ENCODE results near the gene SLC16A2. TPM values are rescaled to one million over a fixed set of nuclear protein-coding genes. Genes with fewer than 3 reads are reported as not detected.
A peak's percentile ranks its signal among the peaks of the same experiment; 100 is the strongest.

Gene SLC16A2
- total RNA-seq: 10 to 100 TPM in 1 of 4 donors, 1 to 10 TPM in 3; 5.3 to 10.5 (median 7.7) TPM
- polyA plus RNA-seq: 1 to 10 TPM in 2 of 3 donors, under 1 TPM in 1; 0.23 to 2.6 (median 1.2) TPM

DNA sequence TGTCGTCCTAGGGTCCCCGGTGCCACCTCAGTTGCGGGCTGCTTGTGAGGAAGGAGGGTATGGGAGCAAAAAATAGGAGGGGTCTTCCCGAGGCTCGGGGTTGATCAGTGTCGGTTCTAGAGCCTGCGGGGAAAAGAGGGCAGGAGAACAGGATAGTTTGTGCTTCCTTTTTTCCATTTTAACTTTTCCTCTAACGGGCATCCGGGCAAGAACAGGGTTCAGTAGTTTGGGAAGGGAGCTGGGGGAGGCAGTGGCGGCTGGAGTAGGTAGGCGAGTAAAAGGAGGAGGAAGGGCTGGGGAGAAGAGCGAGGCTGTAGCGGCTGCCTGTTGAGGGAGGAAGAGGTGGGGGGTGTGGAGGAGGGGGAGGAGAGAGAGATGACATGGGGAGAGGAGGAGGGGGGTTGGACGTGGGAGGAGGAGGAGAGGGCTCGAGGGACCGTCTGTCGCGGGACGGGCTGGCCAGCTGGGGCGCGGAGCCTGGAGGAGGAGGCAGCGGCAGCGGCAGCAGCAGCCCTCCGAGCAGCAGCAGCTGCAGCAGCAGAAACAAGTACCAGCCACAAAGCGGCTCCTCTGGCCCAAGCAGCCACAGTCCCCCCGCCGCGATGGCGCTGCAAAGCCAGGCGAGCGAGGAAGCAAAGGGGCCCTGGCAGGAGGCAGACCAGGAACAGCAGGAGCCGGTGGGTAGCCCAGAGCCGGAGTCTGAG, at the start of gene SLC16A2:
SLC16A2 (plus strand) TSS at position 458 of the 704 bp plus-strand sequence; CDS start at position 603, 145 bp downstream.
- DNase-seq: peak; percentile 93
- 0 to 1% methylated on average over 33 of the region's 33 CpGs for WGBS, 2 donors
- Histone ChIP-seq H3K27ac (peak within 1 kb of the TSS; percentile 89 to 95 (median 90)), H3K9me3 (no peaks in the 10 kb centered on the region), H3K27me3 (no peaks in the 10 kb centered on the region), H3K36me3 (no peaks in the 10 kb centered on the region), H3K4me3 (peak within 1 kb of the TSS; percentile 38 to 60 (median 57)), H3K4me1 (peaks cover 0 to 16% (median 7%) of the 10 kb centered on the region in 4 donors)
- TF ChIP-seq POLR2A (IDR thresholded peaks at IDR 0.05) (no peak), POLR2AphosphoS5 (IDR thresholded peaks at IDR 0.05) (peak in 2 of 4 donors; percentile 10 to 59), CTCF (IDR thresholded peaks at IDR 0.05) (no peak)
- intact Hi-C loops (cut with DNase I): loop anchor here (1.0 to 5.0 kb wide), 3 partner anchors 39 to 129 kb away; no protein-coding TSS in a partner anchor

DNA sequence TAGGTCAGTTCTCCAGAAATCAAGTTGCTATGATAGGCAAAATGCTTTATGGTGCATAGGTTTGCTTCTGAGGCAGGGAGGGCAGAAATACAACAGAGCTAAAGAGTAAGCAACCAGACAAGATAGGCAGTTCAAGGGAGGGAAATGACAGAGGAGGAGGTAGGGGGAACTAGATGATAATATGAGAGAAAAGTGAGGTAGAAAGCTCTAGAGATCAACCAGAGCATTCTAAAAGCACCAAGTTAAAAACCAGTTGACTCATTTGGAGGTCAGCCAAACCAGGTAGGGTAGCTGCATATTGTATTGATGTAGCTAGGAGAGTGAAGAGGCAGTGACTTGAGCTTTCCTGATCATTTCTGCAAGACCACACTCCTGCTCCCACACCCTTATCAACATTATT, 49.0 kb upstream of the SLC16A2 start:
- no peaks in the 10 kb centered on the region for H3K27me3 ChIP-seq
- no peak overlapping the region for H3K4me3 ChIP-seq
- H3K36me3 ChIP-seq: no peaks in the 10 kb centered on the region
- no peaks in the 10 kb centered on the region for H3K4me1 ChIP-seq
- DNase-seq: no peak
- no peak overlapping the region for H3K27ac ChIP-seq
- TF ChIP-seq CTCF (IDR thresholded peaks at IDR 0.05) (no peak), POLR2A (IDR thresholded peaks at IDR 0.05) (no peak), EP300 (IDR thresholded peaks at IDR 0.05) (no peak), POLR2AphosphoS5 (IDR thresholded peaks at IDR 0.05) (no peak)
- no peaks in the 10 kb centered on the region for H3K9me3 ChIP-seq
- intact Hi-C loops (cut with DNase I): no loop called here

DNA sequence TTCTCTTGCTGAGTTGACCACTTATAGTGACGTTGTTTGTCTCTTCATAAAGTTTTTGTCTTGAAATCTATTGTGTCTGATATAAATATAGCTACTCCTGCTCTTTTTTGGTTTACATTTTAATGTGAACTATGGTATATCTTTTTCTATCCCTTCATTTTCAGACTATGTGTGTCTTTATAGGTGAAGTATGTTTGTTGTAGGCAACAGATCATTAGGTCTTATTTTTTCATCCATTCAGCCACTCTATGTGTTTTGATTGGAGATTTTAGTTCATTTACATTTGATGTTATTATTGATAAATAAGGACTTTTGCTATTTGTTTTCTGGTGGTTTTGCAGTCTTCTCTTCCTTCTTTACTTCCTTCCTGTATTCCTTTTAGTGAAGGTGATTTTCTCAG, 44.0 kb upstream of the SLC16A2 start:
- H3K36me3 ChIP-seq: no peaks in the 10 kb centered on the region
- DNase-seq: no peak
- WGBS, 2 donors: 81 to 84% methylated on average over 1 of the region's 1 CpG
- H3K27me3 ChIP-seq: no peaks in the 10 kb centered on the region
- H3K27ac ChIP-seq: no peak overlapping the region
- intact Hi-C loops (cut with DNase I): no loop called here
- no peaks in the 10 kb centered on the region for H3K4me1 ChIP-seq
- H3K9me3 ChIP-seq: no peaks in the 10 kb centered on the region
- H3K4me3 ChIP-seq: no peak overlapping the region
- TF ChIP-seq POLR2AphosphoS5 (IDR thresholded peaks at IDR 0.05) (no peak), POLR2A (IDR thresholded peaks at IDR 0.05) (no peak), CTCF (IDR thresholded peaks at IDR 0.05) (no peak), EP300 (IDR thresholded peaks at IDR 0.05) (no peak)

GRCh38 chrX:74382613-74383012, 38.7 kb upstream of the SLC16A2 start:
- H3K9me3 ChIP-seq: no peaks in the 10 kb centered on the region
- 14 to 38% methylated on average over 2 of the region's 2 CpGs for WGBS, 2 donors
- TF ChIP-seq EP300 (IDR thresholded peaks at IDR 0.05) (no peak), CTCF (IDR thresholded peaks at IDR 0.05) (peak; percentile 40 to 65 (median 56)), POLR2A (IDR thresholded peaks at IDR 0.05) (no peak), POLR2AphosphoS5 (IDR thresholded peaks at IDR 0.05) (no peak)
- H3K36me3 ChIP-seq: no peaks in the 10 kb centered on the region
- no peaks in the 10 kb centered on the region for H3K27me3 ChIP-seq
- no peak overlapping the region for H3K27ac ChIP-seq
- intact Hi-C loops (cut with DNase I): loop anchor here (1.0 to 5.0 kb wide), 4 partner anchors 40 to 168 kb away; partner anchors contain the start of gene SLC16A2
- DNase-seq: peak; percentile 72
- H3K4me1 ChIP-seq: no peaks in the 10 kb centered on the region
- H3K4me3 ChIP-seq: no peak overlapping the region
